Measurements from ENCODE around the gene PTGER2.

PTGER2 gene

GRCh38 chr14:52377940-52378339, 63.8 kb downstream of the PTGER2 start:
- DNase-seq (ENCODE audit: low spot score) = no peak

All from germinal center (tissue), 1 donor.